ENCODE data around the gene SLC1A3.

DNA sequence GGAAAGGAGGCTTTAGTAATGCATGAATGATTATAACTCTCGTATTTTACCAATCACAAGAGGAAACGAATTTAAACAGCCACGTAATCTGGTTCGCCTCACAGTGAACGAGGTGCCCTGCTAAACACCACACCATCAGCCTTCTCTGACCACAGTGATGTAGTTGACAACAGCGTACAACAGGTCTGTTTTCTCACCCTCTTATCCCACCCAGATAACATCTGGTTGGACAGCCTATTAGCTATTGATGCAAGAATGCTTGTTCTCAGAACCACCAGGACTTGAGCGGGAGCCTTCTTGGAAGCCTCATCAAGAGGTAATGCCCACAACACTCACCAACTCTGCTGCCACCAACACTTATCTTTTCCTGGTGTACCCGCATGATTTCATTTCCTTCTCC is 23.3 kb downstream of the SLC1A3 start:
- TF ChIP-seq YY1 (IDR thresholded peaks at IDR 0.05; ENCODE audit: insufficient read depth, insufficient read length) (no peak), ZNF274 (IDR thresholded peaks at IDR 0.05; ENCODE audit: low read depth, low read length) (no peak)
